Stimulated activated CD8-positive, alpha-beta memory T cell treated with anti-CD3 and anti-CD28 coated beads, Interleukin-7, amount 100 ng/mL, for 4 hours (primary cell): ENCODE data around the gene SALL4.
"Not testable (repeated sequence)": the region's sequence is repeated elsewhere in the genome, so short reads cannot be mapped to it uniquely, and the experiment has no call there.

Experiments used
- DNase-seq, 2 donors: peaks; one replicate each; pipeline ENCODE4 v3.0.0-alpha.2; 2020; ENCODE audit warnings: low read depth in 2 of 2

The SALL4 gene

DNA sequence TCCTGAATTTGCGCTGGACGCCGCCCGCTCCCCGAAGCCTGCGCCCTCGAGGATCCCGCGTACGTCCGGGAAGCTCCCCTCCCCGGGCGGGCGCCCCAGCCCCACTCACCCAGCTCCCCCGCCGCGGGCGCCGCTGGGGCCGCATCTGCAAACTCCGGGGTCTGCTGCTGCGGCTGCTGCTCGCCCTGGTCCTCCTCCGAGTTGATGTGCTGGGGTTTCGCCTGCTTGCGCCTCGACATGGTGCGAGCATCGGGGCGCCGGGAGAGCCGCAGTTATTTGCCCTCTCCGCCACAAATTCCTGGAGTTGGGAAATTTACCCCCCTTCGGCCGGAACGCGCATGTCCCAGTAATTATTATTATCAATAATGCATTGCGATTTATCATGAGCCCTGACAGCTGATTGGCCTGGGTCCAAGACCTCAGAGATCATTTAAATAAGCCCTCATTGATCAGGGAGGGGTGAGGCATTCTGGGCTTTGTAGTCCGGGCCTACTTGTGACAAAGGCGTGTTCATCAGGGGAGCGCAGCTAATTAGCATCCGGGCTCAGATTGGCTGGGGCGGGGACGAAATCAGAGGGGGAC is at the start of gene SALL4:
Gene SALL4, minus strand, starts transcription at position 352 of the 582 bp plus-strand sequence. Its CDS starts 113 bp downstream, at position 239.
- no peak for DNase-seq

DNA sequence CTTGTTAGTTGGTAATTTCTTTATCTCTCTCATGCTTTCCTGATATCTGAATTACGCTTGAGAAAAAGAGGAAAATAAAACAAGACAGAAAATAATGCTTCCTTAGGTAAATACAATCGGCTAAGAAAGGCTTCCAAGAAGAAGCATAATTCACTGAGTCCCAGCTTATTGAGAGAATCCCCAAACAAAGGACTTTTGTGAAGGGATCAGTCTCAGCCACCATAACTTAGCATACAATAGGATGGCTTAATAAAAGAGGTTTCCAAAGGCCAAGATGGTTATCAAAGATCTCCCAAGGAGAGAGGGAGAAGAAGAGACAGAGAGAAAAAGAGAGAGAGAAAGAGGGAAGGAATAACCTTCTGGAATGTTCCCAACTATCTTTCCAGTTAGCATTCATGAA is 46.0 kb upstream of the SALL4 start:
- DNase-seq: no peak

DNA sequence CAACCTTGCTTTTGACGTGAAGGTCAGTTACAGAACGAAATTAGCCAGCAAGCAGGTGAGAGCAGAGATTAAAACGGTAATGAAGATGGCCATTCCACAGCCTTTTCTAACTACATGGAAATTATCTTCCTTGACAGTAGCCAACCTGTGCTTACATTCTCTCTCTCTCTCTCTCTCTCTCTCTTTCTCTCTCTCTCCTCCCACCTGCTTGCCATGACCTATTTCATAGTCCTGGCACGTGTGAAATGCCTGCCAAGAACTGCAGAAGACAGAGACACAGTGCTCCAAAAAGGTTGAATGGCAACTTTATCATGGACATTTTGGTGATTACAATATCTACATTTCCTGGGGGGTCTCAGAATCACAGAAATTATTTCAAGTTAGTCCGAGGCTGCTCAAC is 38.5 kb upstream of the SALL4 start:
- no peak for DNase-seq

DNA sequence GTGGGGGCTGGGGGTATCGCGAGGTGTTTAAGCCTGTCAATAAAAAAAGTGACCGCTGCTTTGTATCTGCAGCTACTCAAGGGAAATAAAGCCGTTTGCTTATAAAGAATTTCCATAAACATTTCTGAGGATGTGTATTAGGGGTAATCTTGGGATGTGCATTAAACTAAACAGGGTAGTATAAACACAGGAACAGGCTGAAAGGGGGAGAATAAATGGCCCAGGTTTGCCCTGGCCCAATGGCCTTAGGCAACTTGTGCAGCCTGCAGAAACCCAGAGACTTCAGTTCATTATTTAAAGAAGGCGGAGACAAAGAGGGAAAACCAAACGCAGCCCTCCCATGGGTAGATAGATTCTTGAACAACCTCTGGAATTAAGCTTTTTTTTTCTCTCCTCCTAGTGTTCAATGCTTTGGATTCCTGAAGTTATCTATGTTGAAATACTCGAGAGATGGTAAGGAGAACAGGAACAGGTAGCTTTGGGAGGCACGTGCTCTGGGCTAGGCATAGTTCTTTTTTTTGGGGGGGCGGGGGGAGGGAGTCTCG is 35.6 kb upstream of the SALL4 start:
- DNase-seq: no peak

DNA sequence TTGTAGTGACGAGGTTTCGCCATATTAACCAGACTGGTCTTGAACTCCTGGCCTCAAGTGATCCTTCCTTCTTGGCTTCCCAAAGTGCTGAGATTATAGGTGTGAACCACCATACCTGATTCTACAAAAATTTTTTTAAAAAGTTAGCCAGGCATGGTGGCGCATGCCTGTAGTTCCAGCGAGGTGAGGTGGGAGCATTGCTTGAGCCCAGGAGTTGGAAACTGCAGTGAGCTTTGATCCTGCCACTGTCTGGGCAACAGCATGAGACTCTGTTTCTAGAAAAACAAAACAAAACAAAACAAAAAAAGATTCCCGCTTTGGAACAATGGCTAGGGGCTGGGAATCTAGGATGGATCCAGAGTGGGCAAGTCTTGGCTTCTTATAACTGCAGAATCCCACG is 35.1 kb upstream of the SALL4 start:
- no peak for DNase-seq

DNA sequence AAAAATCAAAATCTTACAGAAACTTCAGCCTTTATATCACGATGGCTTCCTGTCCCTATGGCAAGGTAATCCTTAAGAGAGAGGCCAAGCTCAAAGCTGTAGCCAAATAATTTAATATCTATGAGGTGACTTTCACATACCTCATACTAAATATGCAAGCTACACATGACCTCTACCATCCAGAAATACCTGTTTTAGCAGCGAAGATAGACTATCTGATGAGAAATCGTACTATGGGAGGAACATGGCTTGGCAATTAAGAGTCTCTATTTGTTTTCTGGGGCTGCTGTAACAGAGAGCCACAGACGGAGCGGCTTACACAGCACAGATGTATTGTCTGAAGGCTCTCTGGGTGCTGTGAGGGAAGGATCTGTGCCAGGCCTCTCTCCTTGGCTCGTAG is 31.0 kb upstream of the SALL4 start:
- no peak for DNase-seq

DNA sequence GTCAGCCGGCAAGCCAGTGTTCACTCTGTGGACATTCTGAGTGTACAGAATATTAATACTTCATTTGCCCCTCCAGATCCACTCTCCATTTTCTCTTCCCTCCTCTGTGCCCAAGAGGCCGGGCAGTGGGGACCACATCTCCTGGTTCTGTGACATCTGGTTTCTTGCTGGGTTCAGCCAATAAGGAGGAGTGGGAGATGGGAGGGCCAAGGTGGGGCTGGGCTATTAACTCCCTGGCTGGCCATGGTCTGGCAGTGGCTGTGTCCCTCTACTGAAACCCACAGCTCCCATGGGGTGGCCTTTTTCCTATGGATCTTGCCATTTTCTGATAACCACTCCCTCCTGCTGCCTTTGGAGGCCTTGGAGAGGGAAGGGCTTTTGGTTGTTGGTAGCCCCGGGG is 30.0 kb upstream of the SALL4 start:
- DNase-seq: no peak

DNA sequence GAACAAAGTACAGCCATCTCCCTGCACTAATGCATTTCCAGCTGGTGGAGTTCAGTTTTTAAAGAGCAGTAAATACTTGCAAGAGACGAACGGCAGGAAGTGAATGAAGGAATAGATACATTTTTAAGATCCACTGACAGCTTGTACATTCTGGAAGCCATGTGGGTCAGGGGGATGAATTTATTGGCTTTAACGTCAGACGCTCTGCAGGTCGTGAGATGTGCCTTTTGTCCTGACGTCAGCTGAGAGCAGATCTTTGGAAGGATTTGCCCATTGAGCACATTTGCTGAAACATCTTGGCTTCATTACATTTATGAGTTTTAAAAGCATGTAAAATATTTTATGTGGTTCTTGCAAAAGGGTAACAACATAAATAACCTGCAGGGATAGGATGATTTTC is 29.5 kb upstream of the SALL4 start:
- no peak for DNase-seq

DNA sequence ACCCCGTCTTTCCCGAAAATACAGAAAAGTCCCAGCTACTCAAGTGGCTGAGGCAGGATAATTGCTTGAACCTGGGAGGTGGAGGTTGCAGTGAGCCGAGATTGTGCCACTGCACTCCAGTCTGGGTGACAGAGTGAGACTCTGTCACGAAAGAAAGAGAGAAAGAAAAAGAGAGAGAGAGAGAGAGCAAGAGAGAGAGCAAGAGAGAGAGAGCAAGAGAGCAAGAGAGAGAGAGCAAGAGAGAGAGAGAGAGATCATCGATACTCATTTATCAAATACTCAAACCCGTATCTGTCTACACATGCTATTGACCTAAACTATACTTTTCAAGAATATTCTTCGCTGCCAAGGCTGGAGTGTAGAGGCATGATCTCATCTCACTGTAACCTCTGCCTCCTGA is 28.2 kb upstream of the SALL4 start:
- DNase-seq: no peak

DNA sequence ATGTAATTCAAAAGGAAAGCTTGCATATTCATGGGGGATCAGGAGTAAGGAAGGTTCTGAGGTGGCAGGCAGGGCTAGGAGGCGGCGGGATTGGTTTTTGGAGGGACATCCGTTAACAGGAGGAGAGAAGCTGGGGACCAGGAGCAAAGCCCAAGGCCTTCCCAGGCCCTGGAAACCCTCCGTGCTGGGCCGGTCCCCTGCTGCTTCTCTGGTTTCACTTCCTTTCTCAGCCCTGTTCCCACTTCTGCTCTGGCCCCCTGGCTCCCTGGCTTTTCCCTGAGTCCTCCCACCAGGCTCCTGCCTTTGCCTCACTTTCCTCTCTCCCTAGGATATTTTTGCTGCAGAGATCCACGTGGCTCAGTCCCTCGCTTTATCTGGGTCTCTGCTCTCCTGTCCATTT is 26.4 kb upstream of the SALL4 start:
- DNase-seq: no peak

DNA sequence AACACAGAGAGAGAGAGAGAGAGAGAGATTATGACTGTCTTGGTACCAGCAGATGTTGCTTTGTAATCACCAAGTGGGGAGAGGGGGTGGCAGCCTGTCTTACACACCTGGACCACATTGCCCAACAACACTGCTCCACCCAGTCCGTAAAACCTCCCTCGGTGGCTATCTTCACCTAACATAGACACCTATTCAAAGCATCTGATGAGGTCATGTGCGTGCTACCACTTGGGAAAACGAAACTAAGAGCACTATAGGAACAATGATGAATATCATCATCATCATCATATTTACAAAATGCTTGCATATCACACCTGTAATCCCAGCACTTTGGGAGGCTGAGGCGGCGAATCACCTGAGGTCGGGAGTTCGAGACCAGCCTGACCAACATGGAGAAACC is 24.1 kb upstream of the SALL4 start:
- no peak for DNase-seq

DNA sequence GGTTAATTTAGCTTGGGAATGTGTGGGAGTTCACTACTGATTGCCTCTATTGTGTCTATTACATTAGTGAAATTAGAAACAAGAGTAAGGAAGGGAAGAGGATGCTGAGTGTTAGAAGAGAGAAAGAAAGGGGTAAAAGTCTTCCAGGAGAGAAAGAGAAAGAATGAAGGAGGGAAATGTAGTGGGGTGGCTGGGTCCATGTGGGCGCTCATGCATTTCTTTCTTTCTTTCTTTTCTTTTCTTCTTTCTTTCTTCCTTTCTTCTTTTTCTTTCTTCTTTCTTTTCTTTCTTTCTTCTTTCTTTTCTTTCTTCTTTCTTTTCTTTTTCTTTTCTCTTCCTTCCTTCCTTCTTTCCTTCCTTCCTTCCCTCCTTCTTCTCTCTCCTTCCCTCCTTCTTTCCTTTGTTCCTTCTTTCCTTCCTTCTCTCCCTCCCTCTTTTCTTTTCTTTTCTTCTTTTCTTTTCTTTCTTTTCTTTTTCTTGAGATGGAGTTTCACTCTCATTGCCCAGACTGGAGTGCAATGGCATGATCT is 16.2 kb upstream of the SALL4 start:
- no peak for DNase-seq

DNA sequence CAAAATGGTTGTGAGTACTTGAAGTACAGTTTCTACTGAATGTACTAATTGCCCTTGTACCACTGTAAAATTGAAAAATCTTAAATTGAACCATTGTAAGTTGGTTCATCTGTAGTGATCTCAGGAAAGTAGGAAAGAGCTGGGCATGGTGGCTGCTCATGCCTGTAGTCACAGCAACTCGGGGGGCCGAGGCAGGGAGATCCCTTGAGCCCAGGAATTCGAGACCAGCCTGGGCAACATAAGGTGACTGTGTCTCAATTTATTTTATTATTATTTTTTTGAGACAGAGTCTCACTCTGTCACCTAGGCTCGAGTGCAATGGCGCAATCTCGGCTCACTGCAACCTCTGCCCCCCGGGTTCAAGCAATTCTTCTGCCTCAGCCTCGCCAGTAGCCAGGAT is 14.5 kb upstream of the SALL4 start:
- DNase-seq: not testable (repeated sequence)

DNA sequence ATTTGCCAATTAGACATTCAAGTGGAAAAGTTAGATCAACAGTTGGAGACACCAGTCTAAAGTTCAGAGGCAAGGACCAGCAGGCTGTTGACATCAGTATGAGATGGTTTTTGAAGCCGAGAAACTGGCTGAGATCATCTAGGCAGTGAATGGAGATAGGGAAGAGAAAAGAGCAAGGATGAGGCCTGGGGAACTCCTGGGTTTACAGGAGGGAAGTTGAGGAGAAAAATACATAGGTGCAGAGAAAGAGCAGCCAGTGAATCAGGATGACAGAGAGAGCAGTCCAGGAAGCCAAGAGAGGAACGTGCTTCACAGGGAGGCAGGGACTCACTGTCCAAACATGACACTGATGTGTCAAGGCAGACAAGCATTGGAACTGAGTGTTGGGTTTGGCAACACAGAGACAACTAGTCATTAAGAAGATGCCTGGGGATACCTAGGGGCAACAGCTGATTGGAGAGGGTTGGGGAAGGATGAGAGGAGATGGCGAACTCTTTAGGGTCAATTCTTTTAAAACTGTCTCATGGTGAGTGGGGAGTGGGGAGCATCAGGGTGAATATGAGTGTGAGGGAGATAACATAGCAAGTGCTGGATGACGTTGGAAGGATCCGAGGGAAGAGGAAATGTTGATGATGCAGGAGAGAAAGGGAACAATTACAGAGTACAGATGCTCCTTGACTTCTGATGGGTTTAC is 13.2 kb upstream of the SALL4 start:
- no peak for DNase-seq

DNA sequence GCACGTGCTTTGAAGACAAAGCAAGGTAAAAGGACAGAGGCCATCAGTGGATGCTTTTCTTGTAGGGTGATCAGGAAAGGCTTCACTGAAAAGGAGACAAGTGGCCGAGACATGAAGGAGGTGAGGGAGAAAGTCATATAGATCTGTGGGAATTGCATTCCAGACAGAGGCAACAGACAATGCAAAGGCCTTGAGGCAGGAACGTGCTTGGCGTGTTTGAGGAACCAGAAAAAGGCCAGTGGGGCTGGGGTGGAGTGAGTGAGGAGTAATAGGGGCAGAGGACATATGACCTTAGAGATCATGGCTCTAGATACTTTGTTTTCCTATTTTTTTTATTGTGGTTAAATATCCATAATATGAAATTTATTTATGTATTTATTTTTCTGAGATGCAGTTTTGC is 10.5 kb upstream of the SALL4 start:
- DNase-seq: no peak

DNA sequence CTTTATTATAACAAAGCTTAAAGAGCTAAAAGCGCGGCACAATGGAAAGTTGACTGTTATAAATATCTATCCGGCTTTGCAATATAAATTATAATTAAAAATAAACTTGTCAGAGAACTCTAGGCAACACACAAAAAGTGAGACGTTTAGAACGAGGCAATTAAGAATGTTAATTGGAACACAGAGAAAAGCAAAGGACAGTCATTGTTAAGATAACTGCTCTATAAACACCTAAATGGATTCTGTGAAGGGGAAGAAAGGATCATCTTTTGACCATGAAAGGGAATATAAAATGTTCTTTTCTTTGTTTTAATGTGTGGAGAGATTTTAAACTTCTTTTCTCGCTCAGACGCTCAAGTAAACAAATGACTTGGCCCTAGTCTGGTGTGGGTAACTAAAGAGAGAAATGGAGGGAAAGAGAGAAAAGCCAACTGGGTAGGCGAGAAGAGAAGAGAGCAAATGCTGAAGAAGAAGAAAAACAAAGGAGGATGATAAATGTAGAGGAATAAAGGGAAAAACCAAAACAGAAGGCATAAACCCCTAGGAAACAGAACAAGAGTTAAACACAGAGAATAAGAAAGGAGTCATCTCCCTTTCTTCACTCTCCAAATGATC is 9.3 kb upstream of the SALL4 start:
- no peak for DNase-seq

DNA sequence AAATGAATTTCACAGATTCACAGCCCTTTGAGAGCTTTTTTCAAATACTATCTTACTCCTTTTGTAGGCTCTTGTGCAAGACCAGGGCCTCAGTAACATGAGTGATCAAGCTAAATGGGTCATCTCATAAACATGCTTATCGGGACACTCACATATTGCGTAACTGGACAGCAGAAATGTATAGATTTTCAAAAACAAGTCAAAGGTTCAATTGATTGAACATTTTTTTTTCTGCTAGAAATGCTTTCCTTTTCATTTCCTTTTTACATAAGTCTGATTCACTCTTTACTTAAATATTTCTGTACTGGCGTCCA is 8.7 kb upstream of the SALL4 start:
- DNase-seq: no peak

DNA sequence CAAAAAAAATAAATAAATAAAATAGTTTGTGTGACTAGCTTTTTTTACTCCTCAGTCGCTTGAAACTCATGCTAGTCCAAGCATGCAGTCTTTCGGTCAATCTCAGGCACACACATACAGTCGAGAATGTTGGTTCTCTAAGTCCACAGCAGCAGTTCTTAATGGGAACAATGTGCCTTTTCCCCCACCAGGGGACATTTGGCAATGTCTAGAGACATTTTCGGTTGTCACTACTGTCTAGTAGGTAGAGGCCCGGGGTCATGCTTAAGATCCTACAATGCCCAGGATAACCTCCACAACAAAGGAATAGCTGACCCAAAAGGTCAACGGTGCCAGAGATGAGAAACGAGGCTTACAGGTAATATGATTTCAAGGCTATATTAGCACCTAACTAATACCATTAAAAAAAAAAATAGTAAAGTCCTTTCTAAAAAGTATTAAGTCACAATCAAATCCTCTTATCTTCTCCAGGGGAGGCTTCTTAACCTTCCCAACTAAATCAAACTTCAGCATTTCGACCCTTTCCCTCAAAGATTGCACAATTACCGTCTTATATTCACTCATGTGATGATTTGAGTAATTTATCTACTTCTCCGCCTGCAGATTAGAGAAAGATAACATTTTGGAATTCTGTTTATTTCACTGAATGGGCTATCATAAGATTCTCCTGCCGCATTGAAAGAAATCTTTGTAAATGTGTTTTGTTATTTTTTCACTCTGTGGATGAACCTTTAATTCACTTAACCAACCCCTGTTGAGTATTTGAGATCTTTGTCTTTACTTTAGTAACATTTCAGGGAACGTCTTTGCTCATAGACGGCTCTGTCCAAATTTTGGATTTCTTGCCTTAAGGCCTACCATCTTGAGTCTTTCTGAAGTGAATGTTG is 8.1 kb upstream of the SALL4 start:
- DNase-seq: no peak

DNA sequence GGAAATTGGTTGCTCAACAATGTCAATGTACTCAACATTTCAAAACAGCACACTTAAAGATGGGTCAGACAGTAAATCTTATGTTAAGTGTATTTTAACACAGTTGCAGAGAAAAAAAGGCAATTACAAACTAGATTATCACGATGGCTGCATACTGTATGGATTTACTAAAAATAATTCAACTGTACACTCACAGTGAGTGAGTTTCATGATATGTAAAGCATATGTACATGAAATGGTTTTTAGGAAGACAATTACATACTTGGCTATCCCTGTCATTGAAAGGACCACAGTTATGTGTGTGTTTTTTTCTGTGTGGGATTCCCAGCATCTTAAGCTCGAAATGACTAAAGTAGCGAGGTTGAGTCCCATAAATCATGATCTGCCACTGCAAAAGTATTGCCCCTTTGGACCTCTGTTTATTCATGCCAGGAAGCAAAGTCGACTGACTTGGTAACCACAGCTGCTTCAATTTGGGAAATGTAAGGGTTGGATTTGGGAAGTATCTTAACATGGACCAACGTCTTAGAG is 5.5 kb upstream of the SALL4 start:
- DNase-seq: no peak

DNA sequence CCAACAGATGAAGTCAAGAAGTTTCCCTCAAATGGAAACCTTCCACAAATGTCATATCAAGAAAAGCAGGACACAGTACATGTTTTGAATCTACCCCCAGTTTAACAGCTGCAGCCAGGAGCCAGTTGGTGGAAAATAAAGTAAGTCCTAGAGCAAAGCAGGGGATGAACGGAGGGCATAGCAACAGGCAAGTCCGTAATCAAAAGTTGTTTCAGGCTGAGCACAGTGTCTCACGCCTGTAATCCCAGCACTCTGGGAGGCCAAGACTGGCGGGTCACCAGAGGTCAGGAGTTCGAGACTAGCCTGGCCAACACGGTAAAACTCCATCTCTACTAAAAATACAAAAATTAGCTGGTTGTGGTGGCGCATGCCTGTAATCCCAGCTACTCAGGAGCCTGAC is 2.4 kb upstream of the SALL4 start:
- no peak for DNase-seq

DNA sequence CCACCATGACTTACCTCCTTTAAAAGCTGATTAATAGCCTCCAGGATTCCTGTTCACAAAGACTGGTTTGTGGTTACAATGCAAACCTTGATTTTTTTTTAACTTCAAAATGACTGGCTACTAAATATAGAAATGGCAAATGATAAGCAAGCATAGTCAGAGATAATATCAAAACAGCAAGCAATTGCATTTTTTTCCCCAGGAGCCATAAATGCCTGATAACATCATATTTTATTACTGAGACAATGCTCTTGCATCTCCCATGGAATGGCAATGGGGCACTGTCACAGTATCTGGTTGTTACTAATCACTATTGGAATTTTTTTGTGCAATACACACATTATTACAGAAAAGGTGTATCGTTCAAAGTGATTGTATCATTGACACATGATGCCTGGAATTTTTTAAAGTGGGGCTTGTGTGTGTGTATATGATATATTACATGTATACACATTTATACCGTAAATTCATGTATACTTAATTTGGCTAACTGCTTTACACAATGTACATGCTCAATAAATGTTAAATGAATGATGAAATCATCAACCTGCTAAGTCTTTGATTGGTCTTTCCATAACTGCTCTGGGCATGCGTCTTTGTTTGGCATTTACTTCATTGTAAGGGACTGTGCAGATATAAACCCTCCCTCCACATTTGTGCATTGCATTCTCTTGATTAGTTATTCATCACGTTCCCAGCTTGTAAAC is 980 bp upstream of the SALL4 start:
- no peak for DNase-seq
